SK-N-SH (cell line): Measurements from ENCODE around the gene DCUN1D5.

ENCODE experiments used
- FOSL2 ChIP-seq: IDR thresholded peaks from 2 replicates; pipeline ENCODE4 v1.4.0; 2012; ENCODE audit warnings: low read depth, mild to moderate bottlenecking, moderate library complexity, borderline replicate concordance
- JUND ChIP-seq: IDR thresholded peaks from 2 replicates; pipeline ENCODE4 v1.4.0; 2012
- POLR2AphosphoS5 ChIP-seq: IDR thresholded peaks from 2 replicates; pipeline ENCODE4 v1.6.1; 2012; ENCODE audit warnings: low read depth, low read length
- SIN3A ChIP-seq: IDR thresholded peaks from 2 replicates; pipeline ENCODE4 v1.6.1; 2012; ENCODE audit warnings: low read depth, mild to moderate bottlenecking, low read length, moderate library complexity, borderline replicate concordance
- TAF1 ChIP-seq: IDR thresholded peaks from 2 replicates; pipeline ENCODE4 v1.6.1; 2012; ENCODE audit warnings: low read depth, mild to moderate bottlenecking, low read length, moderate library complexity, borderline replicate concordance
- TF ChIP-seq, protein P1 (sequence below): fragments of 200-600 bp; sonication (generic); IDR thresholded peaks from 2 replicates; pipeline ENCODE4 v1.6.1; 2017; ENCODE audit warnings: antibody characterized with exemption, mild to moderate bottlenecking, moderate library complexity

DNA sequence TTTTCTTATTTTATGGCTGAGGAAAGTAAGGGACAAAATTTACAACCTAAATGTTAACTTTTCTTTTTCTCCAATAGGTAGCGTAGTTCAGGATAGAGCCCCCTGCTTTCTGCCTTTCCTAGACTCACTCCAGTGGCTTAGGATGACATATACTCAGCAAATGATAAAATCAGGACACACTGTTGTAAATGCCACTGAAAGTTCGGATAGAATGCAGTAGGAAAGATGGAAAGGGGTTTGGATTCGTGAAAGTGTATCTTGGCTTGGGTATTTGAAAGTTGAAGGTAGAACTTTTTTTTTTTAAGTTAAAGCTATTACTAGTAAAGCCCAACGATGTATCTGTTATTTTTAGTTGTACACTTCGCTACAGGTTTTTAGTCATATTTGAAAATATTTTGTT lies 19.4 kb upstream of the DCUN1D5 start:
- TF ChIP-seq SIN3A (no peak), POLR2AphosphoS5 (no peak), FOSL2 (no peak), JUND (no peak), TAF1 (no peak)
- TF ChIP-seq, protein P1, sequence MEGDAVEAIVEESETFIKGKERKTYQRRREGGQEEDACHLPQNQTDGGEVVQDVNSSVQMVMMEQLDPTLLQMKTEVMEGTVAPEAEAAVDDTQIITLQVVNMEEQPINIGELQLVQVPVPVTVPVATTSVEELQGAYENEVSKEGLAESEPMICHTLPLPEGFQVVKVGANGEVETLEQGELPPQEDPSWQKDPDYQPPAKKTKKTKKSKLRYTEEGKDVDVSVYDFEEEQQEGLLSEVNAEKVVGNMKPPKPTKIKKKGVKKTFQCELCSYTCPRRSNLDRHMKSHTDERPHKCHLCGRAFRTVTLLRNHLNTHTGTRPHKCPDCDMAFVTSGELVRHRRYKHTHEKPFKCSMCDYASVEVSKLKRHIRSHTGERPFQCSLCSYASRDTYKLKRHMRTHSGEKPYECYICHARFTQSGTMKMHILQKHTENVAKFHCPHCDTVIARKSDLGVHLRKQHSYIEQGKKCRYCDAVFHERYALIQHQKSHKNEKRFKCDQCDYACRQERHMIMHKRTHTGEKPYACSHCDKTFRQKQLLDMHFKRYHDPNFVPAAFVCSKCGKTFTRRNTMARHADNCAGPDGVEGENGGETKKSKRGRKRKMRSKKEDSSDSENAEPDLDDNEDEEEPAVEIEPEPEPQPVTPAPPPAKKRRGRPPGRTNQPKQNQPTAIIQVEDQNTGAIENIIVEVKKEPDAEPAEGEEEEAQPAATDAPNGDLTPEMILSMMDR, result no peak
